Tibial nerve (tissue), 4 donors: ENCODE results near the gene LYPD6. TPM values are rescaled to one million over a fixed set of nuclear protein-coding genes. Genes with fewer than 3 reads are reported as not detected.

ENCODE experiments used
- DNase-seq, 2 donors: peaks; one replicate each; pipeline ENCODE4 v3.0.0-alpha.2; 2019; ENCODE audit warnings: low spot score in 2 of 2
- H3K27ac ChIP-seq, 4 donors: fragments of 200-600 bp; sonication (generic) in 3 of 4; one replicate each; pipeline ENCODE4 v1.5.1; 2017 to 2019; ENCODE audit warnings: mild to moderate bottlenecking in 1 of 4
- H3K27me3 ChIP-seq, 2 donors: fragments of 200-600 bp; sonication (generic) in 1 of 2; one replicate each; pipeline versions ENCODE4 v1.5.1 to v1.6.0; 2017 to 2019
- H3K36me3 ChIP-seq, 3 donors: fragments of 200-600 bp; sonication (generic); one replicate each; pipeline ENCODE4 v1.5.1; 2018 to 2019
- H3K4me1 ChIP-seq, 4 donors: fragments of 200-600 bp; sonication (generic) in 3 of 4; one replicate each; pipeline ENCODE4 v1.5.1; 2017 to 2019
- H3K4me3 ChIP-seq, 4 donors: fragments of 200-600 bp; sonication (generic) in 3 of 4; one replicate each; pipeline ENCODE4 v1.5.1; 2017 to 2019; ENCODE audit warnings: mild to moderate bottlenecking in 1 of 4, moderate library complexity in 1 of 4
- H3K9me3 ChIP-seq, 4 donors: fragments of 200-600 bp; sonication (generic) in 3 of 4; one replicate each; pipeline ENCODE4 v1.5.1; 2017 to 2019
- CTCF ChIP-seq, 5 experiments: fragments of 200-600 bp in 3 of 5; fragments of 450-650 bp in 2 of 5; sonication (generic) in 3 of 5; IDR thresholded peaks; one replicate each; pipeline ENCODE4 v1.5.1; 2016 to 2019; ENCODE audit warnings: antibody characterized with exemption in 5 of 5, mild to moderate bottlenecking in 3 of 5, moderate library complexity in 2 of 5
- EP300 ChIP-seq, 2 donors: sonication (generic); formaldehyde crosslinking; IDR thresholded peaks; one replicate each; pipeline ENCODE4 v1.6.1; 2017; ENCODE audit warnings: antibody characterized with exemption in 2 of 2, mild to moderate bottlenecking in 1 of 2
- POLR2A ChIP-seq, 2 donors: fragments of 450-650 bp; IDR thresholded peaks; one replicate each; pipeline ENCODE4 v1.6.1; 2017; ENCODE audit warnings: antibody characterized with exemption in 2 of 2, mild to moderate bottlenecking in 2 of 2, moderate library complexity in 2 of 2
- WGBS, 2 donors: methylation state at CpG; one replicate each; pipeline ENCODE4 v1.1.5; 2018; 5-methylcytosine and 5-hydroxymethylcytosine counted together
- total RNA-seq, 4 donors: library from RNA; depleted of rRNA; stranded (reverse); fragments of >200 nt; gene quantifications; one replicate each; pipeline ENCODE4 v1.1.0, GENCODE V29; 2016

The LYPD6 gene
- total RNA-seq, 4 donors from 2014 or later = 2.4 to 10.7 (median 8.2) TPM

GRCh38 chr2:149364839-149365238 is 34.5 kb downstream of the LYPD6 start:
- H3K9me3 ChIP-seq = no peaks in the 10 kb centered on the region
- no peak for DNase-seq
- no peak overlapping the region for H3K27ac ChIP-seq
- peaks cover 0 to 7% (median 0%) of the 10 kb centered on the region in 4 donors for H3K4me1 ChIP-seq
- H3K27me3 ChIP-seq = no peaks in the 10 kb centered on the region
- H3K4me3 ChIP-seq = no peak overlapping the region
- TF ChIP-seq POLR2A (IDR thresholded peaks at IDR 0.05) (no peak), CTCF (IDR thresholded peaks at IDR 0.05) (no peak), EP300 (IDR thresholded peaks at IDR 0.05) (no peak)
- H3K36me3 ChIP-seq = no peaks in the 10 kb centered on the region

- Histone ChIP-seq H3K36me3 (no peaks in the 10 kb centered on the region), H3K27ac (no peak overlapping the region), H3K4me3 (no peak overlapping the region), H3K9me3 (no peaks in the 10 kb centered on the region), H3K4me1 (peaks cover 0 to 7% (median 0%) of the 10 kb centered on the region in 4 donors), H3K27me3 (no peaks in the 10 kb centered on the region)
- WGBS, 2 donors = 41 to 52% methylated on average over 5 of the region's 5 CpGs
- TF ChIP-seq POLR2A (IDR thresholded peaks at IDR 0.05) (no peak), EP300 (IDR thresholded peaks at IDR 0.05) (no peak), CTCF (IDR thresholded peaks at IDR 0.05) (no peak)
- DNase-seq = no peak
These were observed 35.7 kb downstream of the LYPD6 start for GRCh38 chr2:149365931-149366583.

DNA sequence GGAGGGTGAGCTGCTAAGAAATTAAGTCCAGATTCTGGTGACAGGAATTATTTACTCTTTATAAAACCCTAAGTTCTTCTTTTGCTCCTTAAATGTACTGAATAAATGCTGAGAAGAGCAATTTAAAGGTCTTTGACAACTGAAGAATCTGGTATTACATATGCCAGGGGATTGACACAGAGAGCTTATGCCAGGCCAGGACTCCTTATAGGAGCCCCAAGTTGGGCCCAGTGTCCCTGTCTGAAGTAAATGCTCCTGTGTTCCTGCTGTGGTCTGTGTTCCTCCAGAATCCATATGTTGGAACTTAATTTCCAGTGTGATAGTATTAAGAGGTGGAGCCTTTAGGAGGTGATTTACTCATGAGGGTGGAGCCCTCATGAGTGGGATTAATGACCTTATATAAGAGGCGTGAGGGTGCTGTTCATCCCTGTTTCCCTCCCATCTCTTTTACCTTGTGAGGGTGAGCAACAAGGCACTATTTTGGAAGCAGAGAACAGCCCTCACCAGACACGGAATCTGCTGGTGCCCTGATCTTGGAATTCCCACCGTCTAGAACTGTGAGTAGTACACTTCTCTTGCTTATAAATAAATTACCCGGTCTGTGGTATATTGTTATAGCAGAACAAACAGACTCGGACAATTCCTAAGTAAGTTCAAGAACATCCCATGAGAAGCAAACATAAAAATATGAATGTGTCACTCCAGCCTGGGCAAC is 39.8 kb downstream of the LYPD6 start:
- Histone ChIP-seq H3K9me3 (no peaks in the 10 kb centered on the region), H3K36me3 (no peaks in the 10 kb centered on the region), H3K4me1 (peaks cover 0 to 7% (median 0%) of the 10 kb centered on the region in 4 donors), H3K4me3 (no peak overlapping the region), H3K27ac (no peak overlapping the region), H3K27me3 (no peaks in the 10 kb centered on the region)
- DNase-seq = no peak
- 91 to 93% methylated on average over 5 of the region's 5 CpGs for WGBS, 2 donors
- no peak for TF ChIP-seq CTCF (IDR thresholded peaks at IDR 0.05)
- TF ChIP-seq POLR2A (IDR thresholded peaks at IDR 0.05) = no peak
- TF ChIP-seq EP300 (IDR thresholded peaks at IDR 0.05) = no peak

DNA sequence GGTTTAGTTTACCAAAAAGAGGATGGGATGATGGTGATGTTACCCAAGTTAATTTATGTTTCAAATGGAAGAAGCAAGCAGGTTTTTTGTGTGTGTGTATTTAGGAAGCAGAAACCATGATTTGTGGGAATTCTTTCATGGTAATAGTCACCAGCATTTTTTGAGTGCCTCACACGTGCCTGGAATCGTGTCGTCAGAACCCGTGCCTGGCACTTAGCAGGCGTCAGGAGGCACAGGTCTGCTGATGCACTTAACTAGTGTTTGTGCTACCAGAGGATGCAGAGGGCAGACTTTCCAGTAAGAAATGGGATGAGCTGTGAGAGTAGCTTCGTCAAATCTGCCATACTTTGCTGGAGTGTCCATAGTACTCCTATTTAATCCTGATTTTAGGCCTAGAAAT is 41.1 kb downstream of the LYPD6 start:
- TF ChIP-seq CTCF (IDR thresholded peaks at IDR 0.05) (no peak), EP300 (IDR thresholded peaks at IDR 0.05) (no peak), POLR2A (IDR thresholded peaks at IDR 0.05) (no peak)
- H3K4me3 ChIP-seq = no peak overlapping the region
- H3K27ac ChIP-seq = no peak overlapping the region
- no peaks in the 10 kb centered on the region for H3K27me3 ChIP-seq
- no peaks in the 10 kb centered on the region for H3K9me3 ChIP-seq
- peaks cover 0 to 14% (median 0%) of the 10 kb centered on the region in 4 donors for H3K4me1 ChIP-seq
- WGBS, 2 donors = 90 to 93% methylated on average over 6 of the region's 6 CpGs
- no peaks in the 10 kb centered on the region for H3K36me3 ChIP-seq
- DNase-seq = no peak

DNA sequence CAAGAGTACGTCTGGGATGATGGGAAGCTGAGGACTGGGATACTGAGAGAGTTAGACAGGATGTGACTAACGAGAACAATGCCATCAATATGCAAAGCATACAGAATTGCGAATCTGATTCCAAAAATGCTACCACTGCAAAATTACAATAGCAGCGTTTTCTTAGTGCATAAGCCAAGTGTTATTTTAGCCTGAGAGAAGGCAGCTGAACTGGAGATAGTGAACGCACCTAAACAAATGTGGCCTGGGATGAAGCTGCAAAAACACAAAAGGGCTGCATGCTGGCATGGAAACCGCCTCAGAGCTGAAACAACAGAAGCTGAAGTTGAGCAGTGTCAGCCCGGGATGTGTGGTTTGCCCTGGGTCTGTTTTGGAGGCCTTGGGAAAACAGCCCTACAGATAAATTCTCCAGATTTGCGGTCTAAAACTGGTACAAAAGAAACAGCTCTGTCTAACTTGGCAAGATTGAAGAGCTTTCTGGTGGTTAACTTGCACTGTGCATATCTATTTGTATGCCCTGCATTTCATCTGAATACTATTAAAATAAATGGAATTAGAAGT is 45.5 kb downstream of the LYPD6 start:
- Histone ChIP-seq H3K27me3 (no peaks in the 10 kb centered on the region), H3K9me3 (no peaks in the 10 kb centered on the region), H3K4me3 (no peak overlapping the region), H3K27ac (no peak overlapping the region), H3K4me1 (peaks cover 0 to 12% (median 0%) of the 10 kb centered on the region in 4 donors), H3K36me3 (no peaks in the 10 kb centered on the region)
- 21 to 33% methylated on average over 8 of the region's 8 CpGs for WGBS, 2 donors
- TF ChIP-seq EP300 (IDR thresholded peaks at IDR 0.05) (no peak), CTCF (IDR thresholded peaks at IDR 0.05) (no peak), POLR2A (IDR thresholded peaks at IDR 0.05) (no peak)
- DNase-seq = no peak
